IPS-15b (cell line): ENCODE measurements around the gene C19orf33.
A peak's percentile ranks its signal among the peaks of the same experiment; 100 is the strongest.
"Not testable (repeated sequence)": the region's sequence is repeated elsewhere in the genome, so short reads cannot be mapped to it uniquely, and the experiment has no call there.

ENCODE experiments used
- H3K27me3 ChIP-seq: one replicate; pipeline ENCODE4 v1.6.1; 2013; ENCODE audit warnings: low read length; ENCODE audit not compliant: control insufficient read depth, insufficient read depth
- H3K36me3 ChIP-seq: one replicate; pipeline ENCODE4 v1.6.1; 2013; ENCODE audit warnings: low read length; ENCODE audit not compliant: control insufficient read depth, insufficient read depth
- H3K4me1 ChIP-seq: one replicate; pipeline ENCODE4 v1.6.1; 2013; ENCODE audit warnings: mild to moderate bottlenecking, low read length; ENCODE audit not compliant: control insufficient read depth, insufficient read depth
- H3K4me3 ChIP-seq: one replicate; pipeline ENCODE4 v1.5.1; 2013; ENCODE audit warnings: low read depth, low read length
- H3K9ac ChIP-seq: one replicate; pipeline ENCODE4 v1.6.1; 2013; ENCODE audit warnings: low read depth, mild to moderate bottlenecking, low read length
- H3K9me3 ChIP-seq: one replicate; pipeline ENCODE4 v1.6.1; 2013; ENCODE audit warnings: mild to moderate bottlenecking, low read length; ENCODE audit not compliant: control insufficient read depth, insufficient read depth

C19orf33 gene

GRCh38 chr19:38303517-38304351, at the start of gene C19orf33:
Gene C19orf33, plus strand, starts transcription at chr19:38304251. Its CDS starts 11 bp downstream, at chr19:38304262.
- Histone ChIP-seq H3K36me3 (peaks cover 22% of the 10 kb centered on the region), H3K4me1 (peaks cover 8% of the 10 kb centered on the region), H3K9ac (peak within 1 kb of the TSS; percentile 70), H3K4me3 (peak within 1 kb of the TSS; percentile 65), H3K27me3 (no peaks in the 10 kb centered on the region), H3K9me3 (no peaks in the 10 kb centered on the region)

- peaks cover 7% of the 10 kb centered on the region for H3K27me3 ChIP-seq
- H3K9ac ChIP-seq, result peak overlapping the region; percentile 4
- no peaks in the 10 kb centered on the region for H3K9me3 ChIP-seq
- H3K4me1 ChIP-seq, result peaks cover 15% of the 10 kb centered on the region
- peak overlapping the region; percentile 53 for H3K4me3 ChIP-seq
- peaks cover 6% of the 10 kb centered on the region for H3K36me3 ChIP-seq
Observed at GRCh38 chr19:38255383-38256014, 48.6 kb upstream of the C19orf33 start.

GRCh38 chr19:38261942-38262341, 42.1 kb upstream of the C19orf33 start:
- H3K9ac ChIP-seq, H3K4me3 ChIP-seq, H3K9me3 ChIP-seq, H3K36me3 ChIP-seq, H3K27me3 ChIP-seq: not testable (repeated sequence)
- H3K4me1 ChIP-seq, result peaks cover 14% of the 10 kb centered on the region

- Histone ChIP-seq H3K9me3 (no peaks in the 10 kb centered on the region), H3K9ac (no peak overlapping the region), H3K4me3 (no peak overlapping the region), H3K27me3 (no peaks in the 10 kb centered on the region), H3K36me3 (no peaks in the 10 kb centered on the region), H3K4me1 (peaks cover 21% of the 10 kb centered on the region)
Observed at GRCh38 chr19:38262585-38263268, 41.3 kb upstream of the C19orf33 start.

GRCh38 chr19:38263689-38264485, 40.2 kb upstream of the C19orf33 start:
- Histone ChIP-seq H3K36me3 (no peaks in the 10 kb centered on the region), H3K9me3 (no peaks in the 10 kb centered on the region), H3K4me1 (peaks cover 28% of the 10 kb centered on the region), H3K4me3 (peak overlapping the region; percentile 84), H3K9ac (peak overlapping the region; percentile 82), H3K27me3 (no peaks in the 10 kb centered on the region)

- H3K4me1 ChIP-seq, result peaks cover 28% of the 10 kb centered on the region
- no peaks in the 10 kb centered on the region for H3K27me3 ChIP-seq
- H3K36me3 ChIP-seq, result no peaks in the 10 kb centered on the region
- no peaks in the 10 kb centered on the region for H3K9me3 ChIP-seq
- H3K4me3 ChIP-seq, result peak within 1 kb of the TSS; percentile 84
- peak within 1 kb of the TSS; percentile 82 for H3K9ac ChIP-seq
Observed at GRCh38 chr19:38264486-38265212, 39.4 kb upstream of the C19orf33 start, which contains the start of gene SPINT2. Gene SPINT2, plus strand, starts transcription at chr19:38264573. Its CDS starts 320 bp downstream, at chr19:38264893.

- Histone ChIP-seq H3K36me3 (no peaks in the 10 kb centered on the region), H3K4me3 (peak overlapping the region; percentile 84), H3K9ac (peak overlapping the region; percentile 82), H3K4me1 (peaks cover 31% of the 10 kb centered on the region), H3K27me3 (no peaks in the 10 kb centered on the region), H3K9me3 (no peaks in the 10 kb centered on the region)
Observed at GRCh38 chr19:38265213-38265861, 38.7 kb upstream of the C19orf33 start.

GRCh38 chr19:38265921-38266429, 38.1 kb upstream of the C19orf33 start:
- peak overlapping the region; percentile 84 for H3K4me3 ChIP-seq
- no peak overlapping the region for H3K9ac ChIP-seq
- H3K27me3 ChIP-seq, result no peaks in the 10 kb centered on the region
- H3K9me3 ChIP-seq, result no peaks in the 10 kb centered on the region
- H3K36me3 ChIP-seq, result no peaks in the 10 kb centered on the region
- peaks cover 33% of the 10 kb centered on the region for H3K4me1 ChIP-seq

- Histone ChIP-seq H3K9me3 (no peaks in the 10 kb centered on the region), H3K27me3 (no peaks in the 10 kb centered on the region), H3K4me3 (peak overlapping the region; percentile 18), H3K4me1 (peaks cover 33% of the 10 kb centered on the region), H3K36me3 (no peaks in the 10 kb centered on the region), H3K9ac (peak overlapping the region; percentile 50)
Observed at GRCh38 chr19:38266981-38267597, 37.0 kb upstream of the C19orf33 start.
